Type B pancreatic cell (in vitro differentiated cells): ENCODE measurements around the gene PTPDC1. TPM values are rescaled to one million over a fixed set of nuclear protein-coding genes. Genes with fewer than 3 reads are reported as not detected.

Source experiments
- DNase-seq: peaks from one replicate; pipeline ENCODE4 v3.0.0; 2021; ENCODE audit warnings: mixed read lengths; ENCODE audit not compliant: unreplicated experiment; ENCODE audit errors: extremely low spot score
- H3K27ac Mint-ChIP-seq: 2 replicates; pipeline ENCODE4 v1.8.0; 2021; ENCODE audit warnings: mild to moderate bottlenecking, mixed read lengths
- H3K27me3 Mint-ChIP-seq: 2 replicates; pipeline ENCODE4 v1.8.0; 2021; ENCODE audit warnings: mixed read lengths
- H3K36me3 Mint-ChIP-seq: 2 replicates; pipeline ENCODE4 v1.8.0; 2021; ENCODE audit warnings: mixed read lengths
- H3K4me1 Mint-ChIP-seq: one replicate; pipeline ENCODE4 v1.8.0; 2021; ENCODE audit warnings: mixed read lengths; ENCODE audit not compliant: unreplicated experiment
- H3K4me3 Mint-ChIP-seq: 2 replicates; pipeline ENCODE4 v1.8.0; 2021; ENCODE audit warnings: mild to moderate bottlenecking, mixed read lengths
- H3K9me3 Mint-ChIP-seq: 2 replicates; pipeline ENCODE4 v1.8.0; 2021; ENCODE audit warnings: mixed read lengths
- CTCF ChIP-seq: fragments of 200-600 bp; sonication (generic); conservative IDR thresholded peaks from 2 replicates; pipeline ENCODE4 v1.5.0; 2021; ENCODE audit warnings: antibody characterized with exemption, mild to moderate bottlenecking
- total RNA-seq: library from RNA; stranded (reverse); gene quantifications from 2 replicates; pipeline ENCODE4 v1.2.1, GENCODE V29; 2021; ENCODE audit warnings: low replicate concordance

PTPDC1 gene
- total RNA-seq, 1 donor from 2014 or later: 7.9 TPM

- Mint-ChIP-seq H3K36me3 (peaks cover 7% of the 10 kb centered on the region), H3K4me1 (peaks cover 7% of the 10 kb centered on the region), H3K9me3 (no peaks in the 10 kb centered on the region), H3K4me3 (no peak overlapping the region), H3K27ac (no peak overlapping the region), H3K27me3 (no peaks in the 10 kb centered on the region)
- TF ChIP-seq CTCF: no peak
- DNase-seq: no peak
Measured at GRCh38 chr9:94078086-94078485, 6.2 kb upstream of the PTPDC1 start.

- H3K27ac Mint-ChIP-seq: no peak overlapping the region
- peaks cover 9% of the 10 kb centered on the region for H3K4me1 Mint-ChIP-seq
- H3K9me3 Mint-ChIP-seq: no peaks in the 10 kb centered on the region
- H3K27me3 Mint-ChIP-seq: no peaks in the 10 kb centered on the region
- no peak for TF ChIP-seq CTCF
- no peak for DNase-seq
- H3K36me3 Mint-ChIP-seq: peaks cover 3% of the 10 kb centered on the region
- H3K4me3 Mint-ChIP-seq: no peak overlapping the region
Measured at GRCh38 chr9:94079236-94079635, 5.0 kb upstream of the PTPDC1 start.

- no peak for TF ChIP-seq CTCF
- Mint-ChIP-seq H3K36me3 (peaks cover 7% of the 10 kb centered on the region), H3K27me3 (no peaks in the 10 kb centered on the region), H3K4me1 (peaks cover 12% of the 10 kb centered on the region), H3K27ac (no peak overlapping the region), H3K4me3 (no peak overlapping the region), H3K9me3 (no peaks in the 10 kb centered on the region)
- no peak for DNase-seq
Measured at GRCh38 chr9:94080249-94080648, 4.0 kb upstream of the PTPDC1 start.

- Mint-ChIP-seq H3K36me3 (peaks cover 8% of the 10 kb centered on the region), H3K27ac (no peak overlapping the region), H3K27me3 (no peaks in the 10 kb centered on the region)
Measured at GRCh38 chr9:94081435-94081834, 2.8 kb upstream of the PTPDC1 start.

GRCh38 chr9:94081864-94082463 lies 2.3 kb upstream of the PTPDC1 start:
- no peak for DNase-seq
- Mint-ChIP-seq H3K9me3 (no peaks in the 10 kb centered on the region), H3K27ac (no peak overlapping the region), H3K4me3 (no peak overlapping the region), H3K4me1 (peaks cover 12% of the 10 kb centered on the region), H3K27me3 (no peaks in the 10 kb centered on the region), H3K36me3 (peaks cover 8% of the 10 kb centered on the region)
- no peak for TF ChIP-seq CTCF

More at GRCh38 chr9:94081435-94081834, 2.8 kb upstream of the PTPDC1 start:
- DNase-seq: no peak
- peaks cover 12% of the 10 kb centered on the region for H3K4me1 Mint-ChIP-seq
- H3K9me3 Mint-ChIP-seq: no peaks in the 10 kb centered on the region
- H3K4me3 Mint-ChIP-seq: no peak overlapping the region
- TF ChIP-seq CTCF: no peak

GRCh38 chr9:94082553-94082952 lies 1.7 kb upstream of the PTPDC1 start:
- no peaks in the 10 kb centered on the region for H3K9me3 Mint-ChIP-seq
- no peak for TF ChIP-seq CTCF
- no peak overlapping the region for H3K4me3 Mint-ChIP-seq
- peaks cover 8% of the 10 kb centered on the region for H3K36me3 Mint-ChIP-seq
- H3K27ac Mint-ChIP-seq: no peak overlapping the region
- DNase-seq: no peak
- peaks cover 12% of the 10 kb centered on the region for H3K4me1 Mint-ChIP-seq
- H3K27me3 Mint-ChIP-seq: no peaks in the 10 kb centered on the region
